ENCODE measurements around the gene TBC1D10B. TPM values are rescaled to one million over a fixed set of nuclear protein-coding genes. Genes with fewer than 3 reads are reported as not detected.

The TBC1D10B gene
- total RNA-seq, 1 donor from 2014 or later = 24.5 TPM

GRCh38 chr16:30367349-30368009 is 2.8 kb downstream of the TBC1D10B start:
- peak overlapping the region; percentile 69 for H3K27ac ChIP-seq (ENCODE audit: low read depth, low read length)
- peak overlapping the region; percentile 85 to 91 (median 89) for H3K9ac ChIP-seq (ENCODE audit: low read depth in 1 of 3, low read length in 3 of 3)
- peaks cover 38 to 57% (median 44%) of the 10 kb centered on the region in 3 donors for H3K4me1 ChIP-seq (ENCODE audit: control insufficient read depth in 3 of 3, insufficient read depth in 3 of 3, low read length in 3 of 3)

GRCh38 chr16:30366511-30366910 is 3.8 kb downstream of the TBC1D10B start:
- H3K9ac ChIP-seq (ENCODE audit: low read depth in 1 of 3, low read length in 3 of 3) = peak overlapping the region in 1 of 3 donors; percentile 25
- peaks cover 15 to 24% (median 19%) of the 10 kb centered on the region in 3 donors for H3K36me3 ChIP-seq (ENCODE audit: control insufficient read depth in 3 of 3, insufficient read depth in 3 of 3, low read length in 3 of 3)
- H3K4me1 ChIP-seq (ENCODE audit: control insufficient read depth in 3 of 3, insufficient read depth in 3 of 3, low read length in 3 of 3) = peaks cover 35 to 48% (median 35%) of the 10 kb centered on the region in 3 donors

More at GRCh38 chr16:30367349-30368009, 2.8 kb downstream of the TBC1D10B start:
- Histone ChIP-seq H3K36me3 (ENCODE audit: control insufficient read depth in 3 of 3, insufficient read depth in 3 of 3, low read length in 3 of 3) (peaks cover 12 to 21% (median 16%) of the 10 kb centered on the region in 3 donors), H3K9me3 (ENCODE audit: control insufficient read depth in 3 of 3, low read length in 3 of 3) (no peaks in the 10 kb centered on the region), H3K4me3 (ENCODE audit: low read length in 3 of 3) (peak overlapping the region; percentile 85 to 93 (median 88)), H3K27me3 (ENCODE audit: control insufficient read depth in 3 of 3, insufficient read depth in 3 of 3, low read length in 3 of 3) (no peaks in the 10 kb centered on the region)

GRCh38 chr16:30365200-30365599 is 5.1 kb downstream of the TBC1D10B start:
- H3K9ac ChIP-seq (ENCODE audit: low read depth in 1 of 3, low read length in 3 of 3) = no peak overlapping the region
- peaks cover 30 to 43% (median 32%) of the 10 kb centered on the region in 3 donors for H3K4me1 ChIP-seq (ENCODE audit: control insufficient read depth in 3 of 3, insufficient read depth in 3 of 3, low read length in 3 of 3)
- H3K4me3 ChIP-seq (ENCODE audit: low read length in 3 of 3) = no peak overlapping the region
- no peaks in the 10 kb centered on the region for H3K9me3 ChIP-seq (ENCODE audit: control insufficient read depth in 3 of 3, low read length in 3 of 3)
- peaks cover 21 to 26% (median 21%) of the 10 kb centered on the region in 3 donors for H3K36me3 ChIP-seq (ENCODE audit: control insufficient read depth in 3 of 3, insufficient read depth in 3 of 3, low read length in 3 of 3)
- no peak overlapping the region for H3K27ac ChIP-seq (ENCODE audit: low read depth, low read length)
- H3K27me3 ChIP-seq (ENCODE audit: control insufficient read depth in 3 of 3, insufficient read depth in 3 of 3, low read length in 3 of 3) = no peaks in the 10 kb centered on the region

More at GRCh38 chr16:30366511-30366910, 3.8 kb downstream of the TBC1D10B start:
- Histone ChIP-seq H3K27ac (ENCODE audit: low read depth, low read length) (no peak overlapping the region), H3K9me3 (ENCODE audit: control insufficient read depth in 3 of 3, low read length in 3 of 3) (no peaks in the 10 kb centered on the region), H3K27me3 (ENCODE audit: control insufficient read depth in 3 of 3, insufficient read depth in 3 of 3, low read length in 3 of 3) (no peaks in the 10 kb centered on the region), H3K4me3 (ENCODE audit: low read length in 3 of 3) (no peak overlapping the region)

- Histone ChIP-seq H3K36me3 (ENCODE audit: control insufficient read depth in 3 of 3, insufficient read depth in 3 of 3, low read length in 3 of 3) (peaks cover 45 to 53% (median 47%) of the 10 kb centered on the region in 3 donors), H3K9me3 (ENCODE audit: control insufficient read depth in 3 of 3, low read length in 3 of 3) (no peaks in the 10 kb centered on the region), H3K4me3 (ENCODE audit: low read length in 3 of 3) (no peak overlapping the region), H3K9ac (ENCODE audit: low read depth in 1 of 3, low read length in 3 of 3) (no peak overlapping the region), H3K27ac (ENCODE audit: low read depth, low read length) (no peak overlapping the region), H3K27me3 (ENCODE audit: control insufficient read depth in 3 of 3, insufficient read depth in 3 of 3, low read length in 3 of 3) (no peaks in the 10 kb centered on the region), H3K4me1 (ENCODE audit: control insufficient read depth in 3 of 3, insufficient read depth in 3 of 3, low read length in 3 of 3) (peaks cover 6 to 22% (median 10%) of the 10 kb centered on the region in 3 donors)
Observed at GRCh38 chr16:30361180-30361579, 9.1 kb downstream of the TBC1D10B start.

GRCh38 chr16:30359871-30360170 is 10.5 kb downstream of the TBC1D10B start:
- Histone ChIP-seq H3K36me3 (ENCODE audit: control insufficient read depth in 3 of 3, insufficient read depth in 3 of 3, low read length in 3 of 3) (peaks cover 37 to 45% (median 40%) of the 10 kb centered on the region in 3 donors), H3K9me3 (ENCODE audit: control insufficient read depth in 3 of 3, low read length in 3 of 3) (no peaks in the 10 kb centered on the region), H3K9ac (ENCODE audit: low read depth in 1 of 3, low read length in 3 of 3) (no peak overlapping the region), H3K27me3 (ENCODE audit: control insufficient read depth in 3 of 3, insufficient read depth in 3 of 3, low read length in 3 of 3) (no peaks in the 10 kb centered on the region), H3K4me3 (ENCODE audit: low read length in 3 of 3) (no peak overlapping the region), H3K4me1 (ENCODE audit: control insufficient read depth in 3 of 3, insufficient read depth in 3 of 3, low read length in 3 of 3) (peaks cover 11 to 23% (median 12%) of the 10 kb centered on the region in 3 donors), H3K27ac (ENCODE audit: low read depth, low read length) (no peak overlapping the region)

- H3K4me1 ChIP-seq (ENCODE audit: control insufficient read depth in 3 of 3, insufficient read depth in 3 of 3, low read length in 3 of 3) = peaks cover 16 to 26% (median 17%) of the 10 kb centered on the region in 3 donors
- peaks cover 34 to 39% (median 36%) of the 10 kb centered on the region in 3 donors for H3K36me3 ChIP-seq (ENCODE audit: control insufficient read depth in 3 of 3, insufficient read depth in 3 of 3, low read length in 3 of 3)
Observed at GRCh38 chr16:30358990-30359870, 11.1 kb downstream of the TBC1D10B start.

GRCh38 chr16:30358577-30358936 is 11.7 kb downstream of the TBC1D10B start:
- Histone ChIP-seq H3K4me1 (ENCODE audit: control insufficient read depth in 3 of 3, insufficient read depth in 3 of 3, low read length in 3 of 3) (peaks cover 22 to 33% (median 23%) of the 10 kb centered on the region in 3 donors), H3K27me3 (ENCODE audit: control insufficient read depth in 3 of 3, insufficient read depth in 3 of 3, low read length in 3 of 3) (no peaks in the 10 kb centered on the region), H3K4me3 (ENCODE audit: low read length in 3 of 3) (no peak overlapping the region), H3K36me3 (ENCODE audit: control insufficient read depth in 3 of 3, insufficient read depth in 3 of 3, low read length in 3 of 3) (peaks cover 37 to 39% (median 39%) of the 10 kb centered on the region in 3 donors), H3K9ac (ENCODE audit: low read depth in 1 of 3, low read length in 3 of 3) (no peak overlapping the region), H3K9me3 (ENCODE audit: control insufficient read depth in 3 of 3, low read length in 3 of 3) (no peaks in the 10 kb centered on the region), H3K27ac (ENCODE audit: low read depth, low read length) (no peak overlapping the region)

More at GRCh38 chr16:30358990-30359870, 11.1 kb downstream of the TBC1D10B start:
- Histone ChIP-seq H3K4me3 (ENCODE audit: low read length in 3 of 3) (no peak overlapping the region), H3K27me3 (ENCODE audit: control insufficient read depth in 3 of 3, insufficient read depth in 3 of 3, low read length in 3 of 3) (no peaks in the 10 kb centered on the region), H3K9ac (ENCODE audit: low read depth in 1 of 3, low read length in 3 of 3) (no peak overlapping the region), H3K9me3 (ENCODE audit: control insufficient read depth in 3 of 3, low read length in 3 of 3) (no peaks in the 10 kb centered on the region), H3K27ac (ENCODE audit: low read depth, low read length) (no peak overlapping the region)

- Histone ChIP-seq H3K36me3 (ENCODE audit: control insufficient read depth in 3 of 3, insufficient read depth in 3 of 3, low read length in 3 of 3) (peaks cover 39 to 42% (median 40%) of the 10 kb centered on the region in 3 donors), H3K27me3 (ENCODE audit: control insufficient read depth in 3 of 3, insufficient read depth in 3 of 3, low read length in 3 of 3) (no peaks in the 10 kb centered on the region), H3K4me1 (ENCODE audit: control insufficient read depth in 3 of 3, insufficient read depth in 3 of 3, low read length in 3 of 3) (peaks cover 22 to 39% (median 26%) of the 10 kb centered on the region in 3 donors), H3K9ac (ENCODE audit: low read depth in 1 of 3, low read length in 3 of 3) (peak overlapping the region in 1 of 3 donors; percentile 8), H3K9me3 (ENCODE audit: control insufficient read depth in 3 of 3, low read length in 3 of 3) (no peaks in the 10 kb centered on the region), H3K27ac (ENCODE audit: low read depth, low read length) (no peak overlapping the region), H3K4me3 (ENCODE audit: low read length in 3 of 3) (no peak overlapping the region)
Observed at GRCh38 chr16:30357715-30358576, 12.3 kb downstream of the TBC1D10B start.

GRCh38 chr16:30357085-30357714 is 13.1 kb downstream of the TBC1D10B start:
- H3K27ac ChIP-seq (ENCODE audit: low read depth, low read length) = no peak overlapping the region

More at GRCh38 chr16:30357085-30357714, 13.1 kb downstream of the TBC1D10B start:
- Histone ChIP-seq H3K36me3 (ENCODE audit: control insufficient read depth in 3 of 3, insufficient read depth in 3 of 3, low read length in 3 of 3) (peaks cover 38 to 47% (median 40%) of the 10 kb centered on the region in 3 donors), H3K4me1 (ENCODE audit: control insufficient read depth in 3 of 3, insufficient read depth in 3 of 3, low read length in 3 of 3) (peaks cover 26 to 46% (median 32%) of the 10 kb centered on the region in 3 donors), H3K9me3 (ENCODE audit: control insufficient read depth in 3 of 3, low read length in 3 of 3) (no peaks in the 10 kb centered on the region), H3K9ac (ENCODE audit: low read depth in 1 of 3, low read length in 3 of 3) (no peak overlapping the region), H3K4me3 (ENCODE audit: low read length in 3 of 3) (no peak overlapping the region), H3K27me3 (ENCODE audit: control insufficient read depth in 3 of 3, insufficient read depth in 3 of 3, low read length in 3 of 3) (no peaks in the 10 kb centered on the region)
